ENCODE measurements around the gene HSBP1L1.

DNA sequence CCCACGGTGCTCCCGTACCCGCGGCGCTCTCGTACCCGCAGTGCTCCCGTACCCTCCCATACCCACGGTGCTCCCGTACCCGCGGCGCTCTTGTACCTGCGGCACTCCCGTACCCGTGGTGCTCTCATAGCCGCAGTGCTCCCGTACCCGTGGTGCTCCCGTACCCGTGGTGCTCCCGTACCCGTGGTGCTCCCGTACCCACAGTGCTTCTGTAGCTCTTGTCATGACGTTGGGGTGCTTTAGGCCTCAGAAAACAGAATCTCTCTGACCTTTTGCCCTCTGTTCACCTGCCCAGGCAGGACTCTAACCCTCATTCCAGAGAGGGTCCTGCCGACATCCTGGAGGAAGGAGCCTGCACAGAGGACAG lies 48.3 kb upstream of the HSBP1L1 start:
- TF ChIP-seq, protein P1, sequence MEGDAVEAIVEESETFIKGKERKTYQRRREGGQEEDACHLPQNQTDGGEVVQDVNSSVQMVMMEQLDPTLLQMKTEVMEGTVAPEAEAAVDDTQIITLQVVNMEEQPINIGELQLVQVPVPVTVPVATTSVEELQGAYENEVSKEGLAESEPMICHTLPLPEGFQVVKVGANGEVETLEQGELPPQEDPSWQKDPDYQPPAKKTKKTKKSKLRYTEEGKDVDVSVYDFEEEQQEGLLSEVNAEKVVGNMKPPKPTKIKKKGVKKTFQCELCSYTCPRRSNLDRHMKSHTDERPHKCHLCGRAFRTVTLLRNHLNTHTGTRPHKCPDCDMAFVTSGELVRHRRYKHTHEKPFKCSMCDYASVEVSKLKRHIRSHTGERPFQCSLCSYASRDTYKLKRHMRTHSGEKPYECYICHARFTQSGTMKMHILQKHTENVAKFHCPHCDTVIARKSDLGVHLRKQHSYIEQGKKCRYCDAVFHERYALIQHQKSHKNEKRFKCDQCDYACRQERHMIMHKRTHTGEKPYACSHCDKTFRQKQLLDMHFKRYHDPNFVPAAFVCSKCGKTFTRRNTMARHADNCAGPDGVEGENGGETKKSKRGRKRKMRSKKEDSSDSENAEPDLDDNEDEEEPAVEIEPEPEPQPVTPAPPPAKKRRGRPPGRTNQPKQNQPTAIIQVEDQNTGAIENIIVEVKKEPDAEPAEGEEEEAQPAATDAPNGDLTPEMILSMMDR (IDR thresholded peaks at IDR 0.05; ENCODE audit: extremely low read depth in 1 of 2, insufficient read depth in 1 of 2, low read depth in 1 of 2, low read length in 2 of 2): no peak
- TF ChIP-seq POLR2A (IDR thresholded peaks at IDR 0.05; ENCODE audit: low read depth, low read length) (no peak), POLR2AphosphoS5 (IDR thresholded peaks at IDR 0.05; ENCODE audit: insufficient read depth, low read depth, low read length) (no peak), EZH2 (IDR thresholded peaks at IDR 0.05; ENCODE audit: borderline replicate concordance, low read depth, low read length, severe bottlenecking) (no peak), JUN (IDR thresholded peaks at IDR 0.05; ENCODE audit: borderline replicate concordance, insufficient read depth, insufficient read length, low read depth) (no peak), GATA2 (IDR thresholded peaks at IDR 0.05; ENCODE audit: insufficient read depth, insufficient read length, low read depth, low read length) (no peak)
- TF ChIP-seq, protein P2, sequence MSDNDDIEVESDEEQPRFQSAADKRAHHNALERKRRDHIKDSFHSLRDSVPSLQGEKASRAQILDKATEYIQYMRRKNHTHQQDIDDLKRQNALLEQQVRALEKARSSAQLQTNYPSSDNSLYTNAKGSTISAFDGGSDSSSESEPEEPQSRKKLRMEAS (IDR thresholded peaks at IDR 0.05; ENCODE audit: insufficient read depth, insufficient read length): no peak
